SU-DHL-6 (cell line): ENCODE measurements around the gene ADARB2.
"Not testable (repeated sequence)": the region's sequence is repeated elsewhere in the genome, so short reads cannot be mapped to it uniquely, and the experiment has no call there.

Experiments used
- H2AFZ ChIP-seq: fragments of 200-600 bp; sonication (generic); 2 replicates; pipeline ENCODE4 v1.6.1; 2014; ENCODE audit warnings: low read depth, mild to moderate bottlenecking, moderate library complexity, mixed read lengths, antibody characterized with exemption, low read length; ENCODE audit not compliant: severe bottlenecking
- H3F3A ChIP-seq: fragments of 200-600 bp; shearing (Covaris generic); 2 replicates; pipeline ENCODE4 v1.6.0; 2016; ENCODE audit warnings: antibody characterized with exemption, mild to moderate bottlenecking; ENCODE audit not compliant: insufficient read depth
- H3K27ac ChIP-seq: fragments of 200-600 bp; sonication (generic); 2 replicates; pipeline ENCODE4 v1.5.1; 2016; ENCODE audit warnings: low read depth, mild to moderate bottlenecking, low read length, moderate library complexity, mixed read lengths
- H3K27me3 ChIP-seq: fragments of 200-600 bp; sonication (generic), shearing (Covaris generic); 2 replicates; pipeline ENCODE4 v1.6.0; 2014; ENCODE audit warnings: mild to moderate bottlenecking, low read length
- H3K36me3 ChIP-seq: fragments of 200-600 bp; sonication (generic); 2 replicates; pipeline ENCODE4 v1.6.1; 2014; ENCODE audit warnings: mild to moderate bottlenecking, low read length, mixed read lengths
- H3K4me2 ChIP-seq: fragments of 300-600, 200-600 bp; shearing (Covaris generic), sonication (generic); 2 replicates; pipeline ENCODE4 v1.6.0; 2014; ENCODE audit warnings: low read length, low read depth, mild to moderate bottlenecking; ENCODE audit not compliant: poor library complexity, severe bottlenecking
- H3K4me3 ChIP-seq: fragments of 200-600 bp; sonication (generic); 2 replicates; pipeline ENCODE4 v1.5.1; 2014; ENCODE audit warnings: antibody characterized with exemption, low read length, mild to moderate bottlenecking, mixed read lengths; ENCODE audit not compliant: insufficient read depth, poor library complexity, severe bottlenecking
- H3K79me2 ChIP-seq: fragments of 200-600 bp; sonication (generic); 2 replicates; pipeline ENCODE4 v1.6.1; 2014; ENCODE audit warnings: mild to moderate bottlenecking, low read length, moderate library complexity; ENCODE audit not compliant: insufficient read depth
- H3K9ac ChIP-seq: fragments of 200-600 bp; sonication (generic); 2 replicates; pipeline ENCODE4 v1.7.0; 2014; ENCODE audit warnings: mild to moderate bottlenecking, low read length
- H3K9me2 ChIP-seq: fragments of 200-600 bp; sonication (generic); replicated peaks from 2 replicates; pipeline ENCODE4 v1.6.1; 2014; ENCODE audit warnings: low read length; ENCODE audit not compliant: insufficient read depth
- H3K9me3 ChIP-seq: fragments of 200-600 bp; sonication (generic); 2 replicates; pipeline ENCODE4 v1.6.1; 2014; ENCODE audit warnings: low read length, mixed read lengths; ENCODE audit not compliant: insufficient read depth
- H4K20me1 ChIP-seq: fragments of 200-600 bp; sonication (generic); 2 replicates; pipeline ENCODE4 v1.6.1; 2014; ENCODE audit warnings: low read depth, mild to moderate bottlenecking, antibody characterized with exemption, low read length, moderate library complexity, mixed read lengths
- CTCF ChIP-seq: fragments of 200-600 bp; sonication (generic); IDR thresholded peaks from one replicate; pipeline ENCODE4 v1.5.1; 2017; ENCODE audit warnings: antibody characterized with exemption, mild to moderate bottlenecking, low read length, moderate library complexity; ENCODE audit not compliant: insufficient read depth, poor library complexity, severe bottlenecking
- EZH2phosphoT487 ChIP-seq: fragments of 200-600 bp; sonication (generic), shearing (Covaris generic); conservative IDR thresholded peaks from 2 replicates; pipeline ENCODE4 v1.6.1; 2018; ENCODE audit warnings: mild to moderate bottlenecking, antibody characterized with exemption, low read length, moderate library complexity, mixed read lengths

Gene ADARB2

GRCh38 chr10:1328161-1328823, 409.0 kb downstream of the ADARB2 start:
- Histone ChIP-seq H3K79me2 (no peaks in the 10 kb centered on the region), H3K27ac (no peak overlapping the region), H3K4me3 (no peak overlapping the region)

GRCh38 chr10:1327759-1328158, 409.6 kb downstream of the ADARB2 start:
- Histone ChIP-seq H3K9me2 (no peaks in the 10 kb centered on the region), H2AFZ (no peak overlapping the region), H3K79me2 (no peaks in the 10 kb centered on the region), H3K27ac (no peak overlapping the region), H4K20me1 (no peaks in the 10 kb centered on the region), H3F3A (no peaks in the 10 kb centered on the region), H3K4me2 (no peak overlapping the region), H3K9ac (no peak overlapping the region), H3K9me3 (no peaks in the 10 kb centered on the region), H3K4me3 (no peak overlapping the region), H3K27me3 (no peaks in the 10 kb centered on the region), H3K36me3 (no peaks in the 10 kb centered on the region)
- TF ChIP-seq CTCF: no peak
- TF ChIP-seq EZH2phosphoT487: no peak

More at GRCh38 chr10:1328161-1328823, 409.0 kb downstream of the ADARB2 start:
- Histone ChIP-seq H2AFZ (no peak overlapping the region), H4K20me1 (no peaks in the 10 kb centered on the region), H3K36me3 (no peaks in the 10 kb centered on the region), H3K4me2 (no peak overlapping the region), H3K27me3 (no peaks in the 10 kb centered on the region), H3K9ac (no peak overlapping the region), H3K9me2 (no peaks in the 10 kb centered on the region), H3K9me3 (no peaks in the 10 kb centered on the region), H3F3A (no peaks in the 10 kb centered on the region)
- TF ChIP-seq CTCF: no peak
- TF ChIP-seq EZH2phosphoT487: no peak

GRCh38 chr10:1326514-1326913, 410.8 kb downstream of the ADARB2 start:
- not testable (repeated sequence) for H3K4me2 ChIP-seq, H3K36me3 ChIP-seq, H3K27me3 ChIP-seq, H4K20me1 ChIP-seq, H3F3A ChIP-seq, H3K9ac ChIP-seq, H3K79me2 ChIP-seq, H3K9me3 ChIP-seq, H3K9me2 ChIP-seq, H3K4me3 ChIP-seq, H2AFZ ChIP-seq, H3K27ac ChIP-seq

- Histone ChIP-seq H4K20me1 (no peaks in the 10 kb centered on the region), H3K9ac (no peak overlapping the region), H3K4me2 (no peak overlapping the region), H3K79me2 (no peaks in the 10 kb centered on the region), H3K4me3 (no peak overlapping the region), H3K9me2 (no peaks in the 10 kb centered on the region), H3K27me3 (no peaks in the 10 kb centered on the region), H3K27ac (no peak overlapping the region), H3K9me3 (no peaks in the 10 kb centered on the region), H3K36me3 (no peaks in the 10 kb centered on the region), H3F3A (no peaks in the 10 kb centered on the region), H2AFZ (no peak overlapping the region)
- TF ChIP-seq EZH2phosphoT487 (no peak), CTCF (no peak)
Observed at GRCh38 chr10:1324903-1325302, 412.4 kb downstream of the ADARB2 start.
